ENCODE measurements around the gene PRUNE2.
"Not testable (repeated sequence)": the region's sequence is repeated elsewhere in the genome, so short reads cannot be mapped to it uniquely, and the experiment has no call there.

PRUNE2 gene

GRCh38 chr9:76600007-76600615, 305.8 kb downstream of the PRUNE2 start:
- no peak overlapping the region for H3K4me3 ChIP-seq (ENCODE audit: low read depth, low read length)
- no peak for TF ChIP-seq CTCF (IDR thresholded peaks at IDR 0.05; ENCODE audit: low read depth, low read length, missing control alignments)
- no peak for DNase-seq (ENCODE audit: low read depth)

- no peak for TF ChIP-seq CTCF (IDR thresholded peaks at IDR 0.05; ENCODE audit: low read depth, low read length, missing control alignments)
- H3K4me3 ChIP-seq (ENCODE audit: low read depth, low read length), result no peak overlapping the region
- no peak for DNase-seq (ENCODE audit: low read depth)
These were observed 306.9 kb downstream of the PRUNE2 start for GRCh38 chr9:76598981-76599380.

GRCh38 chr9:76595645-76596044, 310.3 kb downstream of the PRUNE2 start:
- no peak for DNase-seq (ENCODE audit: low read depth)
- no peak for TF ChIP-seq CTCF (IDR thresholded peaks at IDR 0.05; ENCODE audit: low read depth, low read length, missing control alignments)

GRCh38 chr9:76594764-76595424, 311.0 kb downstream of the PRUNE2 start:
- no peak for TF ChIP-seq CTCF (IDR thresholded peaks at IDR 0.05; ENCODE audit: low read depth, low read length, missing control alignments)
- no peak overlapping the region for H3K4me3 ChIP-seq (ENCODE audit: low read depth, low read length)
- no peak for DNase-seq (ENCODE audit: low read depth)

More at GRCh38 chr9:76595645-76596044, 310.3 kb downstream of the PRUNE2 start:
- H3K4me3 ChIP-seq (ENCODE audit: low read depth, low read length), result no peak overlapping the region

GRCh38 chr9:76593961-76594735, 311.8 kb downstream of the PRUNE2 start:
- not testable (repeated sequence) for DNase-seq (ENCODE audit: low read depth); H3K4me3 ChIP-seq (ENCODE audit: low read depth, low read length)

GRCh38 chr9:76592974-76593347, 313.0 kb downstream of the PRUNE2 start:
- no peak for DNase-seq (ENCODE audit: low read depth)
- no peak for TF ChIP-seq CTCF (IDR thresholded peaks at IDR 0.05; ENCODE audit: low read depth, low read length, missing control alignments)

GRCh38 chr9:76592091-76592973, 313.6 kb downstream of the PRUNE2 start:
- no peak for DNase-seq (ENCODE audit: low read depth)
- no peak overlapping the region for H3K4me3 ChIP-seq (ENCODE audit: low read depth, low read length)
- no peak for TF ChIP-seq CTCF (IDR thresholded peaks at IDR 0.05; ENCODE audit: low read depth, low read length, missing control alignments)

More at GRCh38 chr9:76592974-76593347, 313.0 kb downstream of the PRUNE2 start:
- no peak overlapping the region for H3K4me3 ChIP-seq (ENCODE audit: low read depth, low read length)

All from GM12864 (cell line).